HCT116 (cell line): ENCODE results near the gene DCUN1D2. TPM values are rescaled to one million over a fixed set of nuclear protein-coding genes. Genes with fewer than 3 reads are reported as not detected.

ENCODE experiments used
- ATAC-seq: fragments of 200-7000 bp; cut with Tn5 transposase; 2 replicates; pipeline ENCODE4 v1.9.1; 2020; ENCODE audit warnings: mild to moderate bottlenecking, moderate library complexity
- BruUV-seq: library from RNA; stranded (reverse); fragments of 400-500 nt; replicated peaks from 2 replicates; lab custom pipeline; 2021; lab: Mats Ljungman, UMichigan
- CTCF ChIA-PET: fragments of 300-600 bp; sonication (Branson Sonifier 250); formaldehyde crosslinking; loops from one replicate; lab custom pipeline; 2021; ENCODE audit warnings: antibody characterized with exemption; lab: Charles Lee
- POLR2A ChIA-PET: fragments of 300-600, 350-600 bp; sonication (Branson Sonifier 250); formaldehyde crosslinking; loops from one replicate; lab custom pipeline; 2021; ENCODE audit warnings: antibody characterized with exemption; lab: Charles Lee
- RAD21 ChIA-PET, 2 experiments: fragments of 300-600 bp; sonication (Branson Sonifier 250); formaldehyde crosslinking; loops; one replicate each; lab custom pipeline; 2023; ENCODE audit warnings: low total read pairs in 2 of 2; ENCODE audit not compliant: uncharacterized antibody in 2 of 2, unreplicated experiment in 2 of 2, low non-redundant PET in 1 of 2; lab: Charles Lee
- DNase-seq: peaks from one replicate; pipeline ENCODE4 v3.0.0-alpha.2; 2010; ENCODE audit warnings: low read depth, low spot score
- H2AFZ ChIP-seq: fragments of 200-600 bp; shearing (Covaris generic), sonication (generic); 2 replicates; pipeline ENCODE4 v1.6.1; 2017; ENCODE audit warnings: low read depth, mixed run types, mixed read lengths, antibody characterized with exemption, low read length; ENCODE audit not compliant: poor library complexity, severe bottlenecking
- H3K27ac ChIP-seq: 2 replicates; pipeline ENCODE4 v1.5.1; 2012; ENCODE audit warnings: low read depth, low read length
- H3K27me3 ChIP-seq: fragments of 200-600 bp; sonication (generic); 2 replicates; pipeline ENCODE4 v1.6.1; 2016; ENCODE audit warnings: mixed run types, low read length, mixed read lengths; ENCODE audit not compliant: insufficient read depth
- H3K36me3 ChIP-seq, 2 experiments: fragments of 200-500 bp in 1 of 2; fragments of 200-600 bp in 1 of 2; sonication (Bioruptor generic) in 1 of 2; sonication (generic) in 1 of 2; 2 replicates each; pipeline versions ENCODE4 v1.5.1 to v1.6.1; 2014 to 2016; ENCODE audit warnings: low read length in 2 of 2, inconsistent platforms in 1 of 2, mixed read lengths in 1 of 2, mixed run types in 1 of 2; ENCODE audit not compliant: insufficient read depth in 2 of 2, control insufficient read depth in 1 of 2
- H3K4me1 ChIP-seq, 2 experiments: fragments of 200-600 bp in 1 of 2; sonication (generic) in 1 of 2; 2 replicates each; pipeline versions ENCODE4 v1.5.1 to v1.6.1; 2012 to 2017; ENCODE audit warnings: low read length in 2 of 2, inconsistent platforms in 1 of 2, mild to moderate bottlenecking in 1 of 2, mixed read lengths in 1 of 2, mixed run types in 1 of 2, moderate library complexity in 1 of 2; ENCODE audit not compliant: insufficient read depth in 2 of 2, control insufficient read depth in 1 of 2
- H3K4me2 ChIP-seq: fragments of 200-600 bp; sonication (generic); 2 replicates; pipeline ENCODE4 v1.6.1; 2017; ENCODE audit warnings: mixed run types, low read length, mixed read lengths
- H3K4me3 ChIP-seq, 2 experiments: fragments of 200-600 bp in 1 of 2; sonication (generic) in 1 of 2; replicated peaks in 1 of 2; 2 replicates each; pipeline ENCODE4 v1.5.1; 2011 to 2016; ENCODE audit warnings: low read length in 2 of 2, control low read depth in 1 of 2, low read depth in 1 of 2, mild to moderate bottlenecking in 1 of 2, mixed read lengths in 1 of 2, mixed run types in 1 of 2
- H3K79me2 ChIP-seq: fragments of 200-600 bp; sonication (generic); 2 replicates; pipeline ENCODE4 v1.6.1; 2017; ENCODE audit warnings: mild to moderate bottlenecking, mixed run types, low read length, moderate library complexity, mixed read lengths; ENCODE audit not compliant: insufficient read depth
- H3K9ac ChIP-seq: fragments of 200-600 bp; sonication (generic); 2 replicates; pipeline ENCODE4 v1.6.1; 2016; ENCODE audit warnings: low read length, mixed read lengths
- H3K9me2 ChIP-seq: fragments of 200-600 bp; sonication (generic), shearing (Covaris generic); 2 replicates; pipeline ENCODE4 v1.6.1; 2017; ENCODE audit warnings: mixed run types, mild to moderate bottlenecking, moderate library complexity; ENCODE audit not compliant: insufficient read depth
- H3K9me3 ChIP-seq, 2 experiments: fragments of 200-500 bp in 1 of 2; fragments of 200-600 bp in 1 of 2; sonication (Bioruptor generic) in 1 of 2; sonication (generic) in 1 of 2; 2 replicates each; pipeline ENCODE4 v1.6.1; 2014 to 2017; ENCODE audit warnings: low read length in 2 of 2, mixed read lengths in 2 of 2, inconsistent platforms in 1 of 2, low read depth in 1 of 2, mild to moderate bottlenecking in 1 of 2, mixed run types in 1 of 2, moderate library complexity in 1 of 2; ENCODE audit not compliant: control insufficient read depth in 1 of 2, insufficient read depth in 1 of 2
- H4K20me1 ChIP-seq: fragments of 200-600 bp; sonication (generic), shearing (Covaris generic); 2 replicates; pipeline ENCODE4 v1.6.1; 2017; ENCODE audit warnings: mixed run types, mild to moderate bottlenecking, moderate library complexity; ENCODE audit not compliant: insufficient read depth
- CBX3 ChIP-seq: IDR thresholded peaks from 2 replicates; pipeline ENCODE4 v1.6.1; 2012; ENCODE audit warnings: low read depth
- ELF1 ChIP-seq: IDR thresholded peaks from 2 replicates; pipeline ENCODE4 v1.6.1; 2012; ENCODE audit warnings: low read depth, borderline replicate concordance
- EZH2phosphoT487 ChIP-seq: fragments of 200-600 bp; IDR thresholded peaks from 2 replicates; pipeline ENCODE4 v1.6.1; 2018; ENCODE audit warnings: antibody characterized with exemption, borderline replicate concordance
- POLR2AphosphoS5 ChIP-seq: IDR thresholded peaks from 2 replicates; pipeline ENCODE4 v1.6.1; 2011; ENCODE audit warnings: mild to moderate bottlenecking, low read depth, low read length, moderate library complexity
- ZBTB33 ChIP-seq: IDR thresholded peaks from 2 replicates; pipeline ENCODE4 v1.6.1; 2011; ENCODE audit warnings: mild to moderate bottlenecking, low read length, moderate library complexity; ENCODE audit not compliant: insufficient replicate concordance; ENCODE audit errors: extremely low read depth
- ZFX ChIP-seq: fragments of 450-650 bp; IDR thresholded peaks from 2 replicates; pipeline ENCODE4 v1.6.1; 2017
- intact Hi-C: fragments of 100-400 bp; cut with micrococcal nuclease; formaldehyde crosslinking; loops from 2 replicates; pipeline ENCODE4 v1.10.0; 2022
- total RNA-seq: library from RNA; stranded (reverse); gene quantifications from one replicate; pipeline ENCODE4 v1.2.1, GENCODE V29; 2021; ENCODE audit not compliant: unreplicated experiment

Gene DCUN1D2
- total RNA-seq, 1 experiment from 2014 or later = 25.4 TPM

GRCh38 chr13:113537909-113538688, 47.6 kb upstream of the DCUN1D2 start:
- no peak overlapping the region for H3K27ac ChIP-seq
- no peak for ATAC-seq
- no peak overlapping the region for H3K9ac ChIP-seq
- no peaks in the 10 kb centered on the region; the same call in 1 of the 2 replicates for H3K79me2 ChIP-seq
- no peaks in the 10 kb centered on the region for H3K9me2 ChIP-seq
- CTCF ChIA-PET = no interaction called here
- no peak overlapping the region for H3K4me2 ChIP-seq
- no peak overlapping the region for H2AFZ ChIP-seq
- no peak overlapping the region for H3K4me3 ChIP-seq
- DNase-seq = no peak
- TF ChIP-seq ELF1 (no peak), ZFX (no peak)
- RAD21 ChIA-PET = no interaction called here
- H4K20me1 ChIP-seq = no peaks in the 10 kb centered on the region
- H3K4me1 ChIP-seq = no peaks in the 10 kb centered on the region
- no peaks in the 10 kb centered on the region for H3K9me3 ChIP-seq
- intact Hi-C loops = no loop called here
- no peaks in the 10 kb centered on the region for H3K27me3 ChIP-seq
- BruUV-seq = no TSS peak
- no peaks in the 10 kb centered on the region; a peak in 2 of 4 replicates for H3K36me3 ChIP-seq
- POLR2A ChIA-PET = no interaction called here

- DNase-seq = no peak
- Histone ChIP-seq H3K79me2 (no peaks in the 10 kb centered on the region), H3K9me2 (no peaks in the 10 kb centered on the region), H3K9ac (no peak overlapping the region), H4K20me1 (no peaks in the 10 kb centered on the region), H3K4me3 (no peak overlapping the region), H3K9me3 (no peaks in the 10 kb centered on the region), H3K4me2 (no peak overlapping the region), H3K4me1 (peaks cover 0 to 2% of the 10 kb centered on the region in 2 experiments; a peak in 1 of 4 replicates), H3K27ac (no peak overlapping the region), H3K36me3 (no peaks in the 10 kb centered on the region; a peak in 2 of 4 replicates), H3K27me3 (no peaks in the 10 kb centered on the region), H2AFZ (no peak overlapping the region)
- CTCF ChIA-PET = no interaction called here
- RAD21 ChIA-PET = no interaction called here
- intact Hi-C loops = no loop called here
- TF ChIP-seq ZBTB33 = no peak
- TF ChIP-seq CBX3 = no peak
- no peak for TF ChIP-seq EZH2phosphoT487
- no peak for TF ChIP-seq POLR2AphosphoS5
- POLR2A ChIA-PET = no interaction called here
- BruUV-seq = no TSS peak
- ATAC-seq = no peak
Observed at GRCh38 chr13:113537205-113537604, 46.7 kb upstream of the DCUN1D2 start.
